LNCaP clone FGC (cell line): Measurements from ENCODE around the gene FOXP1.
A peak's percentile ranks its signal among the peaks of the same experiment; 100 is the strongest.

Experiments used
- DNase-seq: peaks from one replicate; pipeline ENCODE4 v3.0.0-alpha.2; 2011; ENCODE audit warnings: low read depth
- H3K4me3 ChIP-seq: 2 replicates; pipeline ENCODE4 v1.5.1; 2011; ENCODE audit warnings: mild to moderate bottlenecking, low read depth, low read length, control low read depth
- CTCF ChIP-seq: IDR thresholded peaks from 2 replicates; pipeline ENCODE4 v1.5.1; 2012; ENCODE audit warnings: mild to moderate bottlenecking; ENCODE audit not compliant: control insufficient read depth, insufficient read depth; ENCODE audit errors: extremely low read depth

FOXP1 gene

DNA sequence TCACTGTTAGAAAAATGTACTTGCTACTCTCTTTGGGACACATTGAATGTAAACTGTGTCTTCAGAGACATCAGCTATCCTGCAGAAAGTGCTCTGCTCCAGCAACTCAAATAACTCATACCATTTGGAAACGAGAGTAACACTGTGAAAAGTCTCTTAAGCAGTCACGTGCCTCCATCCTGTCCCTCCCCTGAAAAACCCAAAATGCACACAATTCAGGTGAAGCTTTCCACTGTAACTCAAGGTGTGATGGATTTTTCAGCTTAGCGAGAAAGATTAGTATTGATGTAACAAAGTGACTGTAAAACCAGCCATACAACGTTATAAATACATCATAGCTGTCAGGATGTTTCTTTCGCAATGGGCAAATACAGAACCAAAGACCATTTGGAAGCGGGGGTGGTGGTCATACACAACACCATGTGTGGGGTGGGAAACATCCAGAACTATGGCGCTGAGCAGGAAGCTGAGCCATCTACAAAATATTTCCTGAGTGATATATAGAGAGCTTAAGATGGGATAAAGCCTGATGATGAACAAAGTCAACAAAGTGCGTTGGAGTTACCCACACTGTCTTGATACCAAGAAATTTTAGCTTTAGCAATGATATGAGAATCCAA, 332.3 kb downstream of the FOXP1 start:
- no peak for TF ChIP-seq CTCF
- no peak overlapping the region for H3K4me3 ChIP-seq
- no peak for DNase-seq

DNA sequence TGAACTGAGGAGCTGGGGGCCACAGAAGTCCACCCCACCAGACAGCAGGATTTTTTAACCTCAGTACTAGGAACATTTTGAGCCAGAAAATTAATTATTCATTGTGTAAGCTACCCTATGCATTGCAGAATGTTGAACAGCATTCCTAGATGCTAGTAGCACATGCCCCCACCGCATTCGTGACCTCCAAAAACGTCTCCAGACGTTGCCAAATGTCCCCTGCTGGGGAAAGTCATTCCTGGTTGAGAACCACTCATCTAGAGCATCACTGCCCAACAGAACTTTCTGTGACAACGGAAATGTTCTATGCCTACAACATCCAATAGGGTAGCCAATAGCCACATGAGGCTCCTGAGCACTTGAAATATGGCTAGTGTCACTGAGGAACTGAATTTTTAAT, 333.5 kb downstream of the FOXP1 start:
- no peak overlapping the region for H3K4me3 ChIP-seq
- no peak for DNase-seq
- no peak for TF ChIP-seq CTCF

GRCh38 chr3:71247958-71248335, 335.6 kb downstream of the FOXP1 start:
- no peak for TF ChIP-seq CTCF
- DNase-seq = peak; percentile 26
- H3K4me3 ChIP-seq = no peak overlapping the region

DNA sequence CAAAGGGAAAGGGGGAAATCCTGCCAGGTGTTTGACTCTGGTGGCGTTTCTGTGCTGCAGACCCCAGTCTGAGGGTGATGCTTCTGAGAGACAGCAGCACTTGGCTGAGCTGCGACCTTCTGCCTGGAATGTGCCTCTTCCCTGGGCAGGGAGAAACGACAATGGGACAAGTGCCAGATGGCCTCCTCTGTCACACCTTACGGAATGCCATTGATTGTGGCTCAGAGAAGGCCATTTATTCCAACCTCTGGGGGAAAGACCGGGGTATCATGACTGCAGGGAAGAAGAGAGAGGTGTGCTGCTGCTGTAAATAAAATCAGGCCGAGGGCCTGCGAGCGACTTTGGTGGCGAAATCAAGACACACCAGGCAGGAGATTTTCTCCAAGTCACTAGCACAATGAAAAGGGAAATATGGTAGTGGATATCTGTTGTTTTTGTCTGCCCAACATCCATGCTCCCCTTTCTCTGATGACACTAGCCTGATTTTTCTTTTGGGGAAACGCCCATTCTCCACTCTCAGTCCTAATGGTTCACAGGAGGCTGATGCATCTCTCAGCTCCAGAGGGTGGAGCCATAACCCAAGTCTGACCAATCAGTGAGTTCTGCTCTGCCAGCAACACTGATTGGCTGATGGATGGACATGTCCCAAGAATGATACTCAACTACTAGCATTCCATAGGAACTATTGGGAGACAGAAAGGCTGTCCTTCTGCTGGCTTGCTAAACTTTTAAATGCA, 336.1 kb downstream of the FOXP1 start:
- no peak overlapping the region for H3K4me3 ChIP-seq
- DNase-seq = no peak
- no peak for TF ChIP-seq CTCF

GRCh38 chr3:71245971-71246880, 337.3 kb downstream of the FOXP1 start:
- TF ChIP-seq CTCF = no peak
- no peak for DNase-seq
- H3K4me3 ChIP-seq = no peak overlapping the region

GRCh38 chr3:71244826-71245488, 338.6 kb downstream of the FOXP1 start:
- no peak overlapping the region for H3K4me3 ChIP-seq
- TF ChIP-seq CTCF = no peak
- DNase-seq = no peak
